GM18507 (cell line): ENCODE data around the gene PLXNA2.

Experiments
- DNase-seq: peaks from one replicate; pipeline ENCODE4 v3.0.0; 2011; ENCODE audit warnings: low read depth; ENCODE audit not compliant: insufficient read length; ENCODE audit errors: extremely low spot score
- FAIRE-seq: peaks from 2 replicates; lab custom pipeline; 2011; peaks lifted over from hg19 to GRCh38; lab: Jason Lieb, UNC

PLXNA2 gene

DNA sequence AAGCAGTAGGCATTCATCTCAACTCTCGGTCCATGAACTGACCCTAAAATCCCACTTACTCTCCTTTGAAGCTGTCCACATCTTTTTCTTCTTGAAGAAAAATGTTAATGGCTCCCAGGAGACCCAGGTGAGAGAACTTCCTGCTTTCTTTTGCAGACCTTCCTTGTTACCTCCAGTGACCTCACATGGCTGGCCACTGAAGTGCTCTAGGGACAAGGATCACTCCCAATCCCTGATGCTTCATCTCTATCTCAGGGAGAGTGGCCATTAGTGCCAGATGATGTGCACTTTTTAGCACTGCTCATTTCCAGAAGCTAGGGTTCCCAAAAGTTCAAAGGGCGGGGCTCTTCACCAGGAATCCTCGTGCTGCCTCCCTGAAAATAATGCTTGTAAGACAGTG is 16.2 kb downstream of the PLXNA2 start:
- DNase-seq = no peak
- FAIRE-seq = no peak

GRCh38 chr1:208227366-208227765 is 16.8 kb downstream of the PLXNA2 start:
- DNase-seq (no peak), FAIRE-seq (no peak)

DNA sequence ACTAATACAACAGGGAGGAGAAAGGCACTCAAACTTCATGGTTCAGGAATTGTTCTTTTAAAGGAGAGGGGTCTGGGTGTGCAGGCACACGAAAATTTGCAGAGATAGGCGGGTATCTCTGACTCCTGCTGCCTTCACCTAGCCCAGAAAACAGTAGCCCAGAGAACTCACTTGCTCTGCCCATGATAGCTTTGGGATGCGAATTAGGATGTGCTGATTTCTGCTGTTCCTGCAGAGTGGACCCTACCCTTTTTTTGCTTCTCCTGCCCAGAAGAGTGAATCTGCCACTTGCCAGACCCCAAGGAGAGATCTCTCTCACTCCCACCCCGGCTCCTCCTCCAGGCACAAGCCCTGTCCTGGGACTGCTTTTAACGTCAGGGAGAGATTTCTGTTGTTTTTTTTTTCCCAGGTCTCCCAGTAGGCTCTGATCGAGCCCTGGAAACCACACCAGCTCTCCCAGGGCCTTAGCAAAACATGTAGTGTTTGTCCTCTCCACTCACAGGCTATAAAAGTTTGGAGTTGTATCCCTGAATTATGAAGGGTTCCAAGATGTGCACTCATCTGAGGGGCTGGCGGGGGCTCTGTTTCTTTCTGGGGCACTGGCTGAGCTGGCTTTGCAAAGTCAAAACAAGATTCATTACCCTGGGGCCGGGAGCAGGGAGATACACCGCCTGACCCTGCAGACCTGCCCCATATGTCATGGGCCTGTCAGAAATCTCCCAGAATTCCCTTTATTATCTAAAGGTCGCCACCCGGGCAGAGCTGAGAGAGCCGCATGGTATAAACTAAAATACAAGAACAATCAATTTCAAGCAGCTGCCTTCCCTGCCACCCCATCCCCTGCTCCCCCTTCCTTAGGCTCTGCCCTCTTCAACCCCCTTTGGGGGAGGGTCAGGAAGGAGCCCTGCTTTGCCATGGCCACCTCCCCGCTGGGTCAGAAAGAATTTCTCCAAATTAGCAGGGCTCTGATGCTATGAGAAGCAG is 17.9 kb downstream of the PLXNA2 start:
- FAIRE-seq (no peak), DNase-seq (no peak)

- no peak for FAIRE-seq
- no peak for DNase-seq
Measured at GRCh38 chr1:208224192-208224713, 19.9 kb downstream of the PLXNA2 start.

DNA sequence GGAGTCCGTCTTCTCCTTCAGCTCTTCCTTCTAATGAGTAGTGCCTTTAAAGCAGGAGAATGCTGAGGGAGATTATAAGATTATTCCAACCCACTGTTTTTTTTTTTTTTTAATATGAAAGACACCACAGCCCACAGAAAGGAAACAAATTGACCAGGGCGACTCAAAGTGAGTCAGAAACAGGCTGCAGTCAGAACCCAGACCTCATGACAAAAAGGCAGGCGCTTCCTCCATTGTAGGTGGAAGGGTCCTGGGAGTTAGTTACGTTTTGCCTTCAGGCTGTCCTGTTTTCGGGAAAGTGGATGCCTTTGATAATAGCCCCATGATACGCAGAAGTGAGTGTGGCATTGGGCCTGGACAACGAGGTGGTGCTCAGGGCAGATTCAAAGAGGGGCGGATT is 21.0 kb downstream of the PLXNA2 start:
- no peak for DNase-seq
- FAIRE-seq = no peak

DNA sequence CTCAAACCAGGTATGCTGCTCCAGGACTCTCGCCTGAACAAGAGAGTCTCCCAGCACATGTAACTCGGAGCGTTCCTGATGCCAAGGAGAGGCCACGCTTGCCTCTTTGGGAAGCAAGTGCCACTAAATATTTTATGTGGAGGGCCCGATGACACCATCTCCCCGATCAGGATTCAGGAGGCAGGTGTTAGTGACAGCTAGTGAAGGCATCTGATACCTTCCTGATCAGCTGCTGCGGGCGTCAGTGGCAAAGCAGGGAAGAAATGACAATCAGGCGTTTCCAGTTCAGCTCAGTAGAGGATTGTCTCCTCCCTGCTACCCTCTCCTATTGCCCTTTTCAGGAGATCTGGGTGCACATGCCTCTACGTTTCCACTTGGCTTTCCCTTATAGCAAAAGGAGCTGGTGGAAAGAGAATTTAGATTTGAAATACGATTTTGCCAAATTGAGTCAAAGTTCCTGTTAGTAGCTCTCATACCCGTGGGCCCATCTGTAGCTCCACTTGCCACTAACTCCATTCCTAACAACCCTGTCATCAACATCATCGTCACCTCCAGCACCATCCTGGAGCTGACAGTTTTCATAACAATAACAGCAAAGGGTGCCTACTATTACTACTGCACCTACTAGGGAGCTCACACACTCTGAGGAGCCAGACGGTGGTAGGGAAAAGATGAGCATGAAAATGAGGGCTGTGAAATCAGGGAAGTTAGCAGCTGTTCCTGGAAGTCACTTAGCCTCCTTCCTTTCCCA is 21.6 kb downstream of the PLXNA2 start:
- DNase-seq = no peak
- FAIRE-seq = no peak

DNA sequence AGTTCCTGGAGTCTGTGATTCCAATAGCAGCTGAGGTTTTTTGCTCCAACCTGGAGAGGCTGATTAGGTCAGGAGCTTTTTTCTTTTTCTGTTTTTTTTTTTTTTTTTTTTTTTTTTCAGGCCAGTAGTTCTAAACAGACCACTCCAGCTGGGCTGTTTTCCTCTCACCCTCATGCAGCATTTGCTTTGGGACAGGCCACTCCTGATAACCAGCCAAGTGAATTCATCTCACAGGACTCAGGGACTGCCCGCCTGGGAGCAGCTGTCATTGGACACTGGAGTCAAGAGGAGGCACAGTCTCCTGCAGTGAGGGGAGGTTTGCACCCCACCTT is 22.9 kb downstream of the PLXNA2 start:
- FAIRE-seq (no peak), DNase-seq (no peak)

DNA sequence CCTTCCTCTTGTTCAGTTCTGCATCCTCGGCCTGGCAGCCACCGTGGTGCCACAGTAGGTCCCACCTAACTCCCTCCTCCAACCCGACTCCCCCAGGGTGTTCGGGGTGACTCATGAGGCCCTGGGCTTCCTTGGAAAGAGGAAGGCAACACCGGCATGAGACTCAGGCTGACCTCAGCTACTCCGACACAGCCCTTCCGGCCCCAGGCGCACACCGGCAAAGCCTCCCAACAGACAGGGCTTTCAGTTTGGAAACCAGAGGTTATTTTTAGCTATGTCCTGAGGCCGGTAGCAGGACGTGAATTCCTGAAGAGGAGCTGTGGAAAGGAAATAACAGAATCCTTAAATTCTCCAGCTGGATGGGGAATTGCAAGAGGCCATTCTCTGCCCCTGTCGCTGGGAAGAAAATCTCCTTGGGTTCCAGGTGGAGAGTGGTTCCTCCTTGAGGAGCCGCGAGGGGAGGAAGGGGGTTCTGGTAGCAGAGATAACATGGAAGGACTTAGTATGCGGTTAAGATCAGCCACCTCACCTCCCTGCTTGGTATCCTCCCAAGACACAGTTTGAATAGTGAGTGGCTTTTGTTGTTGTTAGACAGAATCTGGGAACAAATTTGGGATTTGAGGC is 24.4 kb downstream of the PLXNA2 start:
- no peak for FAIRE-seq

GRCh38 chr1:208219098-208219658 is 25.0 kb downstream of the PLXNA2 start:
- DNase-seq = no peak
- FAIRE-seq = no peak

More for the DNA sequence above, 24.4 kb downstream of the PLXNA2 start:
- DNase-seq = no peak

DNA sequence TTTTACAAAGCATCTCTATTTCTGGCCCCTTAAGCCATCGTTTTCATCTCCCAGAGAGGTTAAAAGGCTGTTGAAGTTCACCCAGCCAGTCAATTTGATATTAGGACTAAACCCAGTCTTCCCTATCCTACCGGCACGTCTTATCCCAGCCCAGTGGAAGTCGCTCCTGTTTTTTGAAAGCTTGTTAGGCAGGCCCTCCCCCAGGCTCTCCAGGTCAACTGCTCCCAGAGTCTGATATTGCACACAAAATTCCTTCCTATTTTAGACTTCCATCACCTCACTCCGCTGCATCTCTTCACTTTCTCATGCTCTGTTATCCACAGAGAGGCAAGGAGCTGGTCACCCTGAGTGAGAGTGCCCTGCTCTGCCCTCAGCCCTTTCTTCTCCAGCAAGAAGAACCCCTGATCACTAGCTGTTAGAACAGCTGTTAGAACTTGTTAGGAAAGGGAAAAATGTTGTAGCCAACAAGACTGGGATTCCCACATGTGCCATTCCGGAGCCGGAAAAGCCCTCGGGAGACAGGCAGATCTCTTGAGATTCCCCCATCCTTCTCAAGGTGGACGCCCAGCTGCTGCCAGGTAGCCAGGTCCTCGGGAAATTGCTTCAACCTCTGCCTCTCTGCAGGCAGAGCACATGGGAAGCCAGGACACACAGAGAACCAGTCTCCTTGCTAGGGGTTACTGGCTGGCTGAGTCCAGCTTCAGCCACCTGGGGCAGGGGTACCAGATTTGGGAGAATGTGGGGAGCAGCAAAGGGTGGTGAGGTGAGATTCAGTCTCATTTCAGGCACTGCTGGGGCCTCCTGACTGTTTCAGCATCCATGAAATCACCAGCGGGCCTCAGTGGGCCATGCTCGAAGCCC is 25.7 kb downstream of the PLXNA2 start:
- DNase-seq (no peak), FAIRE-seq (no peak)

- DNase-seq (no peak), FAIRE-seq (no peak)
Measured at GRCh38 chr1:208217781-208218180, 26.4 kb downstream of the PLXNA2 start.

DNA sequence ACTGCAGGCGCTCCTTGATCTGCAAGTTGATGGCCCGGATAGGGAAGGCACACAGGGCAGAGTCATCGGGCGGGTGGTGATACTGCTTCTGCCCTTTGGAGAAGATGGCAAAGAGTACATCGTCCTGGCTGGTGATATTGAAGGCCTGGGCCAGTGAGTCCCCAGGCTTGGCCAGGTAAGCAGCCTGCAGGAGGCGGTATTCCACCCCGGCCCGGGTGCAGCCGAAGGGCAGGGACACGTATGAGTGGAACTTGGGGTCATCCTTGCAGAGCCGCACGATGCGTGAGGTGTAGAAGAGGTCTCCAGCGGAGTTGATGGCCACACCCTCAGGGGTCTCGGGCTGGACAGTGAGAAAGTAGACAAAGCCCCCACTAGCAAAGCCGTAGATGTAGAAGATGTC is 27.4 kb downstream of the PLXNA2 start:
- FAIRE-seq (no peak), DNase-seq (no peak)

- no peak for DNase-seq
- FAIRE-seq = no peak
Measured at GRCh38 chr1:208216062-208216461, 28.1 kb downstream of the PLXNA2 start.

- DNase-seq (no peak), FAIRE-seq (no peak)
Measured at GRCh38 chr1:208215393-208215792, 28.8 kb downstream of the PLXNA2 start.

- DNase-seq (no peak), FAIRE-seq (no peak)
Measured at GRCh38 chr1:208213786-208214185, 30.4 kb downstream of the PLXNA2 start.

GRCh38 chr1:208212893-208213292 is 31.3 kb downstream of the PLXNA2 start:
- FAIRE-seq = no peak
- DNase-seq = no peak

GRCh38 chr1:208211921-208212843 is 32.0 kb downstream of the PLXNA2 start:
- DNase-seq (no peak), FAIRE-seq (no peak)
